ENCODE measurements around the gene TTC12.
A peak's percentile ranks its signal among the peaks of the same experiment; 100 is the strongest.

Gene TTC12

GRCh38 chr11:113384551-113384950 lies 70.2 kb downstream of the TTC12 start:
- no peak overlapping the region for H3K27ac ChIP-seq (replicated peaks; ENCODE audit: low read length)
- no CpG with 5 or more reads among the region's 3 CpGs for WGBS, 2 donors (ENCODE audit: extremely low coverage in 2 of 2, insufficient read length in 2 of 2, insufficient replicate concordance in 1 of 2)
- no peak overlapping the region for H3K18ac ChIP-seq (ENCODE audit: low read length)
- H3K4me1 ChIP-seq (ENCODE audit: control insufficient read depth in 2 of 2, insufficient read depth in 1 of 2, low read depth in 1 of 2, low read length in 2 of 2) = peaks cover 0 to 7% of the 10 kb centered on the region in 2 donors
- no peak overlapping the region for H2BK15ac ChIP-seq (ENCODE audit: low read length)
- no peaks in the 10 kb centered on the region for H3K79me1 ChIP-seq (ENCODE audit: low read depth, low read length)
- H2BK5ac ChIP-seq (ENCODE audit: low read length) = no peak overlapping the region
- peaks cover 0 to 37% (median 0%) of the 10 kb centered on the region in 3 experiments for H3K27me3 ChIP-seq (ENCODE audit: control insufficient read depth in 3 of 3, insufficient read depth in 3 of 3, low read depth in 1 of 3, low read length in 3 of 3)
- no peak overlapping the region for H3K23ac ChIP-seq (ENCODE audit: low read depth, low read length, poor library complexity)
- no peak overlapping the region for H2BK120ac ChIP-seq (ENCODE audit: low read depth, low read length)
- no peak overlapping the region for H4K8ac ChIP-seq (ENCODE audit: low read depth, low read length)
- no peak overlapping the region for H2AK5ac ChIP-seq (ENCODE audit: low read depth, low read length)
- H4K91ac ChIP-seq (ENCODE audit: low read depth, low read length, poor library complexity) = no peak overlapping the region
- H2AFZ ChIP-seq (ENCODE audit: low read length) = no peak overlapping the region
- H3K9ac ChIP-seq (ENCODE audit: low read depth, low read length, poor library complexity) = no peak overlapping the region
- H3K14ac ChIP-seq (ENCODE audit: low read length) = no peak overlapping the region
- DNase-seq (ENCODE audit: low spot score) = no peak
- H3K4ac ChIP-seq (ENCODE audit: low read length) = no peak overlapping the region
- no peak overlapping the region for H3K4me2 ChIP-seq (ENCODE audit: insufficient read depth, low read length, poor library complexity, severe bottlenecking)
- H3K36me3 ChIP-seq (replicated peaks in 1 of 2; ENCODE audit: control insufficient read depth in 2 of 2, insufficient read depth in 2 of 2, low read length in 2 of 2) = no peaks in the 10 kb centered on the region
- no peak overlapping the region for H2BK12ac ChIP-seq (ENCODE audit: low read length)
- H3K4me3 ChIP-seq (ENCODE audit: low read length in 2 of 2) = no peak overlapping the region
- H3K9me3 ChIP-seq (replicated peaks in 1 of 2; ENCODE audit: control insufficient read depth in 2 of 2, insufficient read depth in 1 of 2, low read depth in 1 of 2, low read length in 2 of 2) = no peaks in the 10 kb centered on the region

DNA sequence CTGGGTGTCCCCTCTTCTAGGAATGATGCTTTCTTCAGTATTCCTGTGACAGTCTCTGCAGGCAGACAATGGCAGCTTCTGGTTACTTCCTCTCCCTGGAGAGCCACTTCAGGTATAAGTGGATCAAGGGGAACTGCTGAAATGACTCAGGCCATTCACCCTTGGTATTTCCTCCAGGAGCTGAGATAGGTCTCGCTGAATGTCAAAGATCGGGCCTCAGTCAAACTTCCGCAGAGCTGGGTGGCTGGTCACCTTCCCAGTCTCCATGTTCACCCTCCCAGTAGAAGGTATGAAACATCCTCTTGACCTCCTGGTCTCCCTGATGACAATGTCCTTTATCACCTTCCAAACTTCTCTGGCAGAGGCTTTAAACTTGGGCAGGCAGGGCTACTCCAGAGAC lies 71.4 kb downstream of the TTC12 start:
- Histone ChIP-seq H3K4me1 (ENCODE audit: control insufficient read depth in 2 of 2, insufficient read depth in 1 of 2, low read depth in 1 of 2, low read length in 2 of 2) (peaks cover 0 to 7% of the 10 kb centered on the region in 2 donors), H2BK15ac (ENCODE audit: low read length) (no peak overlapping the region), H2BK5ac (ENCODE audit: low read length) (no peak overlapping the region), H3K27ac (replicated peaks; ENCODE audit: low read length) (no peak overlapping the region), H3K27me3 (ENCODE audit: control insufficient read depth in 3 of 3, insufficient read depth in 3 of 3, low read depth in 1 of 3, low read length in 3 of 3) (peaks cover 0 to 37% (median 0%) of the 10 kb centered on the region in 3 experiments), H3K36me3 (replicated peaks in 1 of 2; ENCODE audit: control insufficient read depth in 2 of 2, insufficient read depth in 2 of 2, low read length in 2 of 2) (no peaks in the 10 kb centered on the region), H3K4ac (ENCODE audit: low read length) (no peak overlapping the region), H2AK5ac (ENCODE audit: low read depth, low read length) (no peak overlapping the region), H2BK12ac (ENCODE audit: low read length) (no peak overlapping the region), H2BK120ac (ENCODE audit: low read depth, low read length) (no peak overlapping the region), H4K91ac (ENCODE audit: low read depth, low read length, poor library complexity) (no peak overlapping the region), H3K79me1 (ENCODE audit: low read depth, low read length) (no peaks in the 10 kb centered on the region), H2AFZ (ENCODE audit: low read length) (no peak overlapping the region), H3K23ac (ENCODE audit: low read depth, low read length, poor library complexity) (no peak overlapping the region), H3K14ac (ENCODE audit: low read length) (no peak overlapping the region), H3K4me2 (ENCODE audit: insufficient read depth, low read length, poor library complexity, severe bottlenecking) (no peak overlapping the region), H3K18ac (ENCODE audit: low read length) (no peak overlapping the region), H3K9ac (ENCODE audit: low read depth, low read length, poor library complexity) (no peak overlapping the region), H3K9me3 (replicated peaks in 1 of 2; ENCODE audit: control insufficient read depth in 2 of 2, insufficient read depth in 1 of 2, low read depth in 1 of 2, low read length in 2 of 2) (no peaks in the 10 kb centered on the region), H3K4me3 (ENCODE audit: low read length in 2 of 2) (no peak overlapping the region), H4K8ac (ENCODE audit: low read depth, low read length) (no peak overlapping the region)
- DNase-seq (ENCODE audit: low spot score) = no peak
- WGBS, 2 donors (ENCODE audit: extremely low coverage in 2 of 2, insufficient read length in 2 of 2, insufficient replicate concordance in 1 of 2) = no CpG with 5 or more reads among the region's 3 CpGs

DNA sequence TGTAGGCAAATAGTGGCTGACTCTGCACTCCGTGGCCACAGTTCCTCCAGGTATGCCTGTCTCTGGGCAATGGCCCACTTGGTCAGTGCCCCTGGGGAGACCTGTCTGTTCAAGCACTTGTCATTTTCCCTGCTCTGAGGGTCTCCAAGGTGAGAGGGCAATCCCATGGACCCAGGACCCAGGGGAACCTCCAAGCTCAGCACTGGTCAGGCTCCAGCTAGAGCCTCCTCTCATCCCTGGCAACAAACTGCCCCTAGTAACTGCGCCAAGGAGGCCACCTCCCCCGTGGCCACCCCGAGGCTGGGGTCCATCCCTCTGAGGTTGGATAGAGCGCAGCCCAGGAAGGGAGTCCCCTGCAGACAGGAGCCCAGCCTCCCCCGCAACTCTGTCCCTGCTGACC lies 72.5 kb downstream of the TTC12 start:
- no peak overlapping the region for H3K23ac ChIP-seq (ENCODE audit: low read depth, low read length, poor library complexity)
- no peak overlapping the region for H3K4me2 ChIP-seq (ENCODE audit: insufficient read depth, low read length, poor library complexity, severe bottlenecking)
- no peak overlapping the region for H4K91ac ChIP-seq (ENCODE audit: low read depth, low read length, poor library complexity)
- no peak overlapping the region for H2BK120ac ChIP-seq (ENCODE audit: low read depth, low read length)
- no peak overlapping the region for H3K9ac ChIP-seq (ENCODE audit: low read depth, low read length, poor library complexity)
- no peak overlapping the region for H2BK12ac ChIP-seq (ENCODE audit: low read length)
- no peak for DNase-seq (ENCODE audit: low spot score)
- WGBS, 2 donors (ENCODE audit: extremely low coverage in 2 of 2, insufficient read length in 2 of 2, insufficient replicate concordance in 1 of 2) = no CpG with 5 or more reads among the region's 6 CpGs
- H2BK5ac ChIP-seq (ENCODE audit: low read length) = no peak overlapping the region
- no peak overlapping the region for H3K4ac ChIP-seq (ENCODE audit: low read length)
- no peak overlapping the region for H2AFZ ChIP-seq (ENCODE audit: low read length)
- H3K9me3 ChIP-seq (replicated peaks in 1 of 2; ENCODE audit: control insufficient read depth in 2 of 2, insufficient read depth in 1 of 2, low read depth in 1 of 2, low read length in 2 of 2) = no peaks in the 10 kb centered on the region
- no peak overlapping the region for H3K14ac ChIP-seq (ENCODE audit: low read length)
- no peak overlapping the region for H4K8ac ChIP-seq (ENCODE audit: low read depth, low read length)
- H2AK5ac ChIP-seq (ENCODE audit: low read depth, low read length) = peak overlapping the region; percentile 53
- no peaks in the 10 kb centered on the region for H3K36me3 ChIP-seq (replicated peaks in 1 of 2; ENCODE audit: control insufficient read depth in 2 of 2, insufficient read depth in 2 of 2, low read length in 2 of 2)
- no peak overlapping the region for H3K4me3 ChIP-seq (ENCODE audit: low read length in 2 of 2)
- no peaks in the 10 kb centered on the region for H3K79me1 ChIP-seq (ENCODE audit: low read depth, low read length)
- H3K27ac ChIP-seq (replicated peaks; ENCODE audit: low read length) = no peak overlapping the region
- no peak overlapping the region for H2BK15ac ChIP-seq (ENCODE audit: low read length)
- H3K18ac ChIP-seq (ENCODE audit: low read length) = peak overlapping the region; percentile 1
- H3K27me3 ChIP-seq (ENCODE audit: control insufficient read depth in 3 of 3, insufficient read depth in 3 of 3, low read depth in 1 of 3, low read length in 3 of 3) = peaks cover 0 to 45% (median 0%) of the 10 kb centered on the region in 3 experiments
- peaks cover 0 to 7% of the 10 kb centered on the region in 2 donors for H3K4me1 ChIP-seq (ENCODE audit: control insufficient read depth in 2 of 2, insufficient read depth in 1 of 2, low read depth in 1 of 2, low read length in 2 of 2)

DNA sequence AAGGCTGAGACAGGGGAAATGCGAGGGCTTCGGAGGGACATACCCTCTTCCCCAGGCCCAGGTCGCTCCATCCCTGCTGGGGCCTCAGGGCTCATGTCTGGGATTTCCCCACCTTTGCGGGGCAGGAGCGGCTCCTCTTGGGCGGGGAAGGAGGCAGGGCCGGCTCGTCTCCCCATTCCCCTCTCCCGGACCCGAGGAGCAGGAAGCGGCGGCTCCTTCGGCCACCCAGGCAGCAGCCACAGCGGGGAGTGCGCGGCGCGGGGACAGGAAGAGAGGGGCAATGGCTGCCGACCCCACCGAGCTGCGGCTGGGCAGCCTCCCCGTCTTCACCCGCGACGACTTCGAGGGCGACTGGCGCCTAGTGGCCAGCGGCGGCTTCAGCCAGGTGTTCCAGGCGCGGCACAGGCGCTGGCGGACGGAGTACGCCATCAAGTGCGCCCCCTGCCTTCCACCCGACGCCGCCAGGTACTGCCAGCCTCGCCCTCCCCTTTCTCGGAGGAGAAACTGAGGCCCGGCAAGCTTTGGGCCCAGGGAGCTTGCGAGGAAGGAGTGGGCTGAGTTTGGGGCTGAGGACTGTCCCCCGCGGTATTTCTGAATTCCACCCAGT lies 73.3 kb downstream of the TTC12 start, which contains the start of gene ANKK1:
TSS of gene ANKK1 (plus strand) at position 175 of the 607 bp plus-strand sequence. CDS start at position 281, 106 bp downstream.
- Histone ChIP-seq H3K4ac (ENCODE audit: low read length) (no peak within 1 kb of the TSS), H3K4me3 (ENCODE audit: low read length in 2 of 2) (peak within 1 kb of the TSS in 1 of 2 donors; percentile 71), H3K14ac (ENCODE audit: low read length) (no peak within 1 kb of the TSS), H4K91ac (ENCODE audit: low read depth, low read length, poor library complexity) (no peak within 1 kb of the TSS), H3K27me3 (ENCODE audit: control insufficient read depth in 3 of 3, insufficient read depth in 3 of 3, low read depth in 1 of 3, low read length in 3 of 3) (peaks cover 0 to 43% (median 0%) of the 10 kb centered on the region in 3 experiments), H2BK5ac (ENCODE audit: low read length) (no peak within 1 kb of the TSS), H3K9ac (ENCODE audit: low read depth, low read length, poor library complexity) (peak within 1 kb of the TSS; percentile 25), H3K18ac (ENCODE audit: low read length) (peak within 1 kb of the TSS; percentile 90), H3K79me1 (ENCODE audit: low read depth, low read length) (no peaks in the 10 kb centered on the region), H2BK12ac (ENCODE audit: low read length) (no peak within 1 kb of the TSS), H3K4me1 (ENCODE audit: control insufficient read depth in 2 of 2, insufficient read depth in 1 of 2, low read depth in 1 of 2, low read length in 2 of 2) (peaks cover 0 to 7% of the 10 kb centered on the region in 2 donors), H3K27ac (replicated peaks; ENCODE audit: low read length) (no peak within 1 kb of the TSS), H3K4me2 (ENCODE audit: insufficient read depth, low read length, poor library complexity, severe bottlenecking) (peak within 1 kb of the TSS; percentile 69), H4K8ac (ENCODE audit: low read depth, low read length) (no peak within 1 kb of the TSS), H3K23ac (ENCODE audit: low read depth, low read length, poor library complexity) (no peak within 1 kb of the TSS), H2BK120ac (ENCODE audit: low read depth, low read length) (peak within 1 kb of the TSS; percentile 28), H3K36me3 (replicated peaks in 1 of 2; ENCODE audit: control insufficient read depth in 2 of 2, insufficient read depth in 2 of 2, low read length in 2 of 2) (no peaks in the 10 kb centered on the region), H2AFZ (ENCODE audit: low read length) (peak within 1 kb of the TSS; percentile 22), H2BK15ac (ENCODE audit: low read length) (peak within 1 kb of the TSS; percentile 16), H2AK5ac (ENCODE audit: low read depth, low read length) (peak within 1 kb of the TSS; percentile 53), H3K9me3 (replicated peaks in 1 of 2; ENCODE audit: control insufficient read depth in 2 of 2, insufficient read depth in 1 of 2, low read depth in 1 of 2, low read length in 2 of 2) (no peaks in the 10 kb centered on the region)
- no CpG with 5 or more reads among the region's 46 CpGs for WGBS, 2 donors (ENCODE audit: extremely low coverage in 2 of 2, insufficient read length in 2 of 2, insufficient replicate concordance in 1 of 2)
- peak; percentile 29 for DNase-seq (ENCODE audit: low spot score)

All from neuronal stem cell (in vitro differentiated cells).